GM19467 (cell line): ENCODE results near the gene WDR11.

Source experiments
- ATAC-seq: cut with Tn5 transposase; IDR thresholded peaks from one replicate; pipeline ENCODE4 v1.9.1; 2021; ENCODE audit warnings: mild to moderate bottlenecking, moderate library complexity; ENCODE audit not compliant: unreplicated experiment

The WDR11 gene

GRCh38 chr10:120942806-120943413 lies 91.7 kb downstream of the WDR11 start:
- ATAC-seq: peak; percentile 94

GRCh38 chr10:120943542-120943941 lies 92.4 kb downstream of the WDR11 start:
- ATAC-seq: no peak

- no peak for ATAC-seq
Observed at GRCh38 chr10:120944586-120945125, 93.5 kb downstream of the WDR11 start.

GRCh38 chr10:120945182-120945581 lies 94.0 kb downstream of the WDR11 start:
- no peak for ATAC-seq

GRCh38 chr10:120945801-120946302 lies 94.7 kb downstream of the WDR11 start:
- no peak for ATAC-seq

GRCh38 chr10:120946497-120946896 lies 95.3 kb downstream of the WDR11 start:
- ATAC-seq: no peak

- peak; percentile 87 for ATAC-seq
Observed at GRCh38 chr10:120948889-120949608, 97.9 kb downstream of the WDR11 start.

GRCh38 chr10:120949609-120950031 lies 98.5 kb downstream of the WDR11 start:
- no peak for ATAC-seq

- no peak for ATAC-seq
Observed at GRCh38 chr10:120950051-120950561, 98.9 kb downstream of the WDR11 start.

- ATAC-seq: no peak
Observed at GRCh38 chr10:120951288-120951687, 100.1 kb downstream of the WDR11 start.

- no peak for ATAC-seq
Observed at GRCh38 chr10:120953897-120954296, 102.7 kb downstream of the WDR11 start.
